H1 (cell line): Measurements from ENCODE around the gene MAPK11. TPM values are rescaled to one million over a fixed set of nuclear protein-coding genes. Genes with fewer than 3 reads are reported as not detected.

Experiments used
- CTCF ChIA-PET: fragments of 300-600 bp; sonication (Branson Sonifier 250); formaldehyde crosslinking; loops from one replicate; lab custom pipeline; 2021; ENCODE audit not compliant: partially characterized antibody; lab: Charles Lee
- POLR2A ChIA-PET: fragments of 300-600 bp; sonication (Branson Sonifier 250); formaldehyde crosslinking; loops from one replicate; lab custom pipeline; 2021; ENCODE audit warnings: inconsistent platforms; ENCODE audit not compliant: partially characterized antibody; lab: Charles Lee
- DNase-seq, 2 experiments: peaks; one replicate each; pipeline versions ENCODE4 v3.0.0 to v3.0.0-alpha.2; 2010 to 2022; ENCODE audit warnings: low spot score in 2 of 2, low read depth in 1 of 2, mixed read lengths in 1 of 2
- FAIRE-seq: peaks from 2 replicates; lab custom pipeline; 2011; peaks lifted over from hg19 to GRCh38; lab: Jason Lieb, UNC
- H2AFZ ChIP-seq: 2 replicates; pipeline ENCODE4 v1.8.1; 2012; ENCODE audit warnings: low read length, inconsistent platforms
- H2AK5ac ChIP-seq: 2 replicates; pipeline ENCODE4 v1.6.1; 2013; ENCODE audit warnings: low read depth, low read length
- H2BK120ac ChIP-seq: replicated peaks from 2 replicates; pipeline ENCODE3; 2013; ENCODE audit warnings: low read depth, low read length, inconsistent platforms
- H2BK12ac ChIP-seq: 2 replicates; pipeline ENCODE4 v1.6.1; 2013; ENCODE audit warnings: low read depth, low read length
- H2BK15ac ChIP-seq: 2 replicates; pipeline ENCODE4 v1.6.1; 2013; ENCODE audit warnings: low read length
- H2BK20ac ChIP-seq: 2 replicates; pipeline ENCODE4 v1.6.1; 2013; ENCODE audit warnings: low read length
- H2BK5ac ChIP-seq: 2 replicates; pipeline ENCODE4 v1.6.1; 2013; ENCODE audit warnings: low read depth, low read length
- H3K14ac ChIP-seq: 2 replicates; pipeline ENCODE4 v1.6.1; 2013; ENCODE audit warnings: inconsistent platforms; ENCODE audit not compliant: insufficient read length
- H3K18ac ChIP-seq: 2 replicates; pipeline ENCODE4 v1.6.1; 2013; ENCODE audit warnings: low read length; ENCODE audit errors: extremely low read depth
- H3K23ac ChIP-seq: 2 replicates; pipeline ENCODE4 v1.6.1; 2013; ENCODE audit warnings: inconsistent platforms; ENCODE audit not compliant: insufficient read length
- H3K23me2 ChIP-seq: 2 replicates; pipeline ENCODE4 v1.6.1; 2013; ENCODE audit warnings: low read depth, low read length
- H3K27ac ChIP-seq: 2 replicates; pipeline ENCODE4 v1.6.1; 2011; ENCODE audit warnings: low read depth, low read length, inconsistent platforms
- H3K27me3 ChIP-seq, 4 experiments: replicated peaks in 1 of 4; 1 replicate in 1 of 4; 2 replicates in 3 of 4; pipeline versions ENCODE4 v1.6.1 to v1.8.1; 2011 to 2013; ENCODE audit warnings: low read length in 3 of 4, mild to moderate bottlenecking in 3 of 4, inconsistent platforms in 2 of 4, mixed read lengths in 2 of 4, moderate library complexity in 1 of 4; ENCODE audit not compliant: control insufficient read depth in 3 of 4, insufficient read depth in 3 of 4; ENCODE audit errors: extremely low read depth in 1 of 4
- H3K36me3 ChIP-seq, 4 experiments: 2 replicates each; pipeline versions ENCODE4 v1.6.1 to v1.8.1; 2011 to 2013; ENCODE audit warnings: mild to moderate bottlenecking in 4 of 4, low read length in 3 of 4, moderate library complexity in 2 of 4, control low read depth in 1 of 4, inconsistent platforms in 1 of 4; ENCODE audit not compliant: insufficient read depth in 4 of 4, control insufficient read depth in 2 of 4
- H3K4ac ChIP-seq: replicated peaks from 2 replicates; pipeline ENCODE3; 2013; ENCODE audit warnings: low read length, low read depth, mixed read lengths, inconsistent platforms; ENCODE audit not compliant: insufficient read length
- H3K4me1 ChIP-seq, 4 experiments: replicated peaks in 1 of 4; 1 replicate in 1 of 4; 2 replicates in 3 of 4; pipeline versions ENCODE4 v1.6.1 to v1.8.1; 2011 to 2013; ENCODE audit warnings: low read length in 3 of 4, inconsistent platforms in 2 of 4, mixed read lengths in 1 of 4; ENCODE audit not compliant: insufficient read depth in 4 of 4, control insufficient read depth in 3 of 4
- H3K4me2 ChIP-seq, 2 experiments: 2 replicates each; pipeline versions ENCODE4 v1.6.1 to v1.8.1; 2011 to 2013; ENCODE audit warnings: low read depth in 2 of 2, low read length in 2 of 2, control low read depth in 1 of 2, inconsistent platforms in 1 of 2, mild to moderate bottlenecking in 1 of 2; ENCODE audit not compliant: insufficient read depth in 1 of 2
- H3K4me3 ChIP-seq, 4 experiments: fragments of 200-600, 300-600 bp in 1 of 4; sonication (generic), shearing (Covaris generic), sonication (Bioruptor Twin) in 1 of 4; 2 replicates each; pipeline versions ENCODE4 v1.5.1 to v1.8.1; 2011 to 2016; ENCODE audit warnings: low read length in 4 of 4, low read depth in 3 of 4, control low read depth in 2 of 4, inconsistent platforms in 2 of 4, mild to moderate bottlenecking in 2 of 4, mixed read lengths in 1 of 4, moderate library complexity in 1 of 4; ENCODE audit not compliant: insufficient read depth in 2 of 4; ENCODE audit errors: extremely low read depth in 1 of 4
- H3K56ac ChIP-seq: replicated peaks from 2 replicates; pipeline ENCODE3; 2013; ENCODE audit warnings: low read depth, mild to moderate bottlenecking, mixed read lengths, low read length, inconsistent platforms; ENCODE audit not compliant: insufficient read length
- H3K79me1 ChIP-seq: 2 replicates; pipeline ENCODE4 v1.6.1; 2013; ENCODE audit warnings: low read depth, low read length, control low read depth
- H3K79me2 ChIP-seq, 2 experiments: 2 replicates each; pipeline versions ENCODE4 v1.6.1 to v1.8.1; 2012 to 2013; ENCODE audit warnings: low read length in 2 of 2, mild to moderate bottlenecking in 2 of 2, inconsistent platforms in 1 of 2; ENCODE audit not compliant: insufficient read depth in 2 of 2, control insufficient read depth in 1 of 2
- H3K9ac ChIP-seq, 4 experiments: replicated peaks in 1 of 4; 1 replicate in 1 of 4; 2 replicates in 3 of 4; pipeline versions ENCODE4 v1.6.1 to v1.8.1; 2011 to 2013; ENCODE audit warnings: low read depth in 3 of 4, low read length in 3 of 4, control low read depth in 2 of 4, mild to moderate bottlenecking in 2 of 4, moderate library complexity in 2 of 4, inconsistent platforms in 1 of 4; ENCODE audit errors: extremely low read depth in 1 of 4
- H3K9me3 ChIP-seq, 2 experiments: 2 replicates each; pipeline versions ENCODE4 v1.6.1 to v1.8.1; 2012 to 2013; ENCODE audit warnings: mild to moderate bottlenecking in 2 of 2, moderate library complexity in 2 of 2, control low read depth in 1 of 2, inconsistent platforms in 1 of 2, low read depth in 1 of 2, low read length in 1 of 2, mixed read lengths in 1 of 2; ENCODE audit not compliant: insufficient read depth in 2 of 2
- H4K20me1 ChIP-seq, 2 experiments: replicated peaks in 1 of 2; 2 replicates each; pipeline versions ENCODE3 to v1.8.1; 2011 to 2013; ENCODE audit warnings: inconsistent platforms in 2 of 2, low read length in 2 of 2, mild to moderate bottlenecking in 1 of 2; ENCODE audit not compliant: insufficient read depth in 2 of 2, control insufficient read depth in 1 of 2
- H4K5ac ChIP-seq: 2 replicates; pipeline ENCODE4 v1.6.1; 2013; ENCODE audit warnings: low read length, low read depth, mixed read lengths, inconsistent platforms; ENCODE audit not compliant: insufficient read length
- H4K8ac ChIP-seq: 2 replicates; pipeline ENCODE4 v1.8.0; 2013; ENCODE audit warnings: mild to moderate bottlenecking, moderate library complexity, low read length, inconsistent platforms; ENCODE audit not compliant: insufficient read depth; ENCODE audit errors: extremely low read depth
- H4K91ac ChIP-seq: replicated peaks from 2 replicates; pipeline ENCODE3; 2013; ENCODE audit warnings: low read length, mixed read lengths, inconsistent platforms; ENCODE audit not compliant: insufficient read length
- HDAC6 ChIP-seq: IDR thresholded peaks from one replicate; pipeline ENCODE4 v1.7.1; 2012; ENCODE audit warnings: low read depth, mild to moderate bottlenecking, inconsistent platforms, low read length, moderate library complexity
- PHF8 ChIP-seq: fragments of 200-600 bp; sonication (generic); conservative IDR thresholded peaks from 2 replicates; pipeline ENCODE4 v1.7.1; 2012; ENCODE audit warnings: low read depth, mild to moderate bottlenecking, inconsistent platforms, low read length, moderate library complexity
- POLR2AphosphoS5 ChIP-seq: IDR thresholded peaks from 2 replicates; pipeline ENCODE4 v1.6.1; 2011; ENCODE audit warnings: low read depth, low read length
- TAF1 ChIP-seq: IDR thresholded peaks from 2 replicates; pipeline ENCODE4 v1.6.1; 2011; ENCODE audit warnings: mild to moderate bottlenecking, low read depth, low read length
- WGBS, 2 experiments: shearing (Covaris generic) in 1 of 2; methylation state at CpG; one replicate each; pipeline versions ENCODE4 v1.1.6 to v1.1.7; 2013 to 2015; ENCODE audit warnings: low lambda C conversion rate in 2 of 2, mixed read lengths in 2 of 2, inconsistent platforms in 1 of 2, low coverage in 1 of 2, missing lambda C conversion rate in 1 of 2; ENCODE audit not compliant: insufficient replicate concordance in 2 of 2, insufficient coverage in 1 of 2, insufficient read length in 1 of 2; ENCODE audit errors: extremely low coverage in 1 of 2, missing lambda C conversion rate in 1 of 2; 5-methylcytosine and 5-hydroxymethylcytosine counted together
- polyA plus RNA-seq, 7 experiments: library from polyadenylated mRNA; depleted of rRNA in 3 of 7; stranded (reverse) in 5 of 7; unstranded in 2 of 7; fragments of >200 nt in 5 of 7; fragments of 200-250 nt in 2 of 7; gene quantifications; 1 replicate in 5 of 7; 2 replicates in 1 of 7; 4 replicates in 1 of 7; pipeline versions ENCODE4 v1.2.1 to v1.2.3, GENCODE V29; 2011 to 2013; ENCODE audit warnings: missing spikeins in 2 of 7, mixed read lengths in 2 of 7
- total RNA-seq: library from RNA; stranded (reverse); fragmentation: NEBNext Ultra II Directional; extraction: Animal tissue kit (Norgen Biotek cat#: 25700); gene quantifications from 2 replicates; pipeline ENCODE4 v1.2.1, GENCODE V29; 2021

The MAPK11 gene
- total and polyA plus RNA-seq, 2 of the 8 experiments (the other 6 are each of a cell fraction or from before 2014, with no cell fraction given) = 0.70 to 1.5 TPM

DNA sequence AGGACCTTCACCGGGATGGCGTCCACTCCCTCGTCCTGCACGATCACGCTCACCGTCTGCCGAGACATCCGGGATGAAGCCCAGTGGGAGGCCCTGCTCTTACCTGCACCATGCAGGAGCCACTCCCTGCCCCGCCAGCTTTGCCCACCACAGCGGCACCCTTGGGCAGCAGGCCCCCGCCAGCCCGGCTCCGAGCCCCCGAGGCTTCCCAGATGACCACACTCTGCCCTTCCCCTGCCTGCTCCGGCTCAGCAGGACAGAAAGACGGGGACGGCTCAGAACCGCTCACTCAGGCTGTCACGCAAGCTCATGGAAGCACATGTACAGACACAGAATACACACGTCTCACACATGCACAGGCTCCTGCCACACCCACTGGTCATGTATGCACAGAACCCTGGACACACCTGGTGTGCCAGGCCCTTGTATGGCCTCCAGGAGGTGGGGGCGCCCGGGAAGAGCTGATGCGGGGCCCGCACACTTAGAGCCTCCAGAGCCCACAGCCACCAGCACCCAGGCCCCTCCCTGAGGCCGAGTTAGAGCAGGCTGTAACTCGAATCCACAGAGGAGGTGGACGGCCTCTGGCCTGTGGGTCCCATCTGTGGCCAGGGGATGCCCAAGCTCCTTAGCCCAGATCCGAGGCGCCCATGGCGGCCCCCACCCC, 8.9 kb upstream of the MAPK11 start:
- no peak overlapping the region for H3K4me2 ChIP-seq
- H4K20me1 ChIP-seq = peaks cover 6 to 10% of the 10 kb centered on the region in 2 experiments
- peaks cover 26 to 89% (median 51%) of the 10 kb centered on the region in 4 experiments for H3K36me3 ChIP-seq
- H3K79me2 ChIP-seq = no peaks in the 10 kb centered on the region
- H3K4ac ChIP-seq = no peak overlapping the region
- H3K79me1 ChIP-seq = no peaks in the 10 kb centered on the region
- H4K8ac ChIP-seq = no peak overlapping the region
- no peak overlapping the region for H2AK5ac ChIP-seq
- no peak for DNase-seq
- no peak overlapping the region for H3K18ac ChIP-seq
- H3K4me1 ChIP-seq = peaks cover 0 to 2% (median 0%) of the 10 kb centered on the region in 4 experiments; a peak in 2 of 7 replicates
- no peak overlapping the region for H3K9ac ChIP-seq
- H3K56ac ChIP-seq = no peak overlapping the region
- no peak overlapping the region for H2AFZ ChIP-seq
- no peak overlapping the region for H3K23ac ChIP-seq
- H3K4me3 ChIP-seq = no peak overlapping the region
- no peaks in the 10 kb centered on the region for H3K23me2 ChIP-seq
- H4K5ac ChIP-seq = no peak overlapping the region
- H3K14ac ChIP-seq = no peak overlapping the region
- no peak; the same call in 1 of the 2 replicates for TF ChIP-seq POLR2AphosphoS5
- TF ChIP-seq HDAC6 = no peak
- no peak for TF ChIP-seq TAF1
- TF ChIP-seq PHF8 = no peak
- no peak overlapping the region for H3K27ac ChIP-seq
- no peak overlapping the region for H2BK15ac ChIP-seq
- no peak overlapping the region for H2BK5ac ChIP-seq
- POLR2A ChIA-PET = interaction anchor here (1.0 kb wide), 1 partner anchor 14 kb away, joined by 3 read pairs; no protein-coding TSS in a partner anchor
- H2BK12ac ChIP-seq = no peak overlapping the region
- WGBS, 2 experiments = 90% methylated on average over 29 of the region's 30 CpGs; no CpG with 5 or more reads in 1 of the 2 experiments
- H2BK20ac ChIP-seq = no peak overlapping the region
- no peak for FAIRE-seq
- peaks cover 7 to 24% of the 10 kb centered on the region in 2 experiments; a peak in 3 of 4 replicates for H3K9me3 ChIP-seq
- no peak overlapping the region for H4K91ac ChIP-seq
- H3K27me3 ChIP-seq = no peaks in the 10 kb centered on the region
- H2BK120ac ChIP-seq = no peak overlapping the region
- CTCF ChIA-PET = interaction anchor here (0.8 to 3.5 kb wide), 6 partner anchors 12 to 365 kb away, joined by 3 to 12 read pairs (median 4); no protein-coding TSS in a partner anchor
